ENCODE results near the gene RNF212.

GRCh38 chr4:1023075-1023640 lies 90.2 kb downstream of the RNF212 start:
- TF ChIP-seq CTCF (conservative IDR thresholded peaks at IDR 0.05; ENCODE audit: low read length) (no peak), EZH2phosphoT487 (IDR thresholded peaks at IDR 0.05; ENCODE audit: borderline replicate concordance) (no peak)
